PC-9 (cell line): ENCODE results near the gene HS6ST3. TPM values are rescaled to one million over a fixed set of nuclear protein-coding genes. Genes with fewer than 3 reads are reported as not detected.

ENCODE experiments used
- BruUV-seq: library from RNA; stranded (reverse); fragments of 400-500 nt; replicated peaks from 2 replicates; lab custom pipeline; 2021; lab: Mats Ljungman, UMichigan
- CTCF ChIA-PET: fragments of 300-600 bp; sonication (Branson Sonifier 250); formaldehyde crosslinking; loops from one replicate; lab custom pipeline; 2022; ENCODE audit warnings: antibody characterized with exemption; lab: Charles Lee
- POLR2A ChIA-PET: fragments of 300-600 bp; sonication (Branson Sonifier 250); formaldehyde crosslinking; loops from one replicate; lab custom pipeline; 2022; ENCODE audit warnings: antibody characterized with exemption; ENCODE audit not compliant: unreplicated experiment; lab: Charles Lee
- DNase-seq, 2 experiments: peaks; one replicate each; pipeline versions ENCODE4 v3.0.0 to v3.0.0-alpha.2; 2015 to 2022; ENCODE audit warnings: mixed read lengths in 1 of 2
- H2AFZ ChIP-seq: fragments of 200-600 bp; sonication (generic); 2 replicates; pipeline ENCODE4 v1.8.1; 2017; ENCODE audit warnings: antibody characterized with exemption
- H3F3A ChIP-seq: fragments of 200-600 bp; sonication (generic); 2 replicates; pipeline ENCODE4 v1.8.1; 2017; ENCODE audit warnings: antibody characterized with exemption, mild to moderate bottlenecking, low read depth; ENCODE audit not compliant: insufficient read depth
- H3K27ac ChIP-seq: fragments of 200-600 bp; sonication (generic); 2 replicates; pipeline ENCODE4 v1.6.1; 2016; ENCODE audit warnings: mixed run types
- H3K27me3 ChIP-seq: fragments of 200-600 bp; sonication (generic); 2 replicates; pipeline ENCODE4 v1.6.1; 2016; ENCODE audit warnings: low read depth, mixed run types; ENCODE audit not compliant: insufficient read depth
- H3K36me3 ChIP-seq: fragments of 200-600 bp; sonication (generic); 2 replicates; pipeline ENCODE4 v1.6.1; 2016; ENCODE audit warnings: low read depth, mixed run types
- H3K4me1 ChIP-seq: fragments of 200-600 bp; sonication (generic); replicated peaks from 2 replicates; pipeline ENCODE4 v1.6.1; 2016; ENCODE audit warnings: mixed run types; ENCODE audit not compliant: insufficient read depth
- H3K4me2 ChIP-seq: fragments of 200-600 bp; sonication (generic); 2 replicates; pipeline ENCODE4 v1.6.1; 2017; ENCODE audit warnings: mixed run types
- H3K4me3 ChIP-seq: fragments of 200-600 bp; sonication (generic); 2 replicates; pipeline ENCODE4 v1.6.1; 2016; ENCODE audit warnings: mixed run types
- H3K79me2 ChIP-seq: fragments of 200-600 bp; sonication (generic); 2 replicates; pipeline ENCODE4 v1.6.1; 2017; ENCODE audit warnings: low read depth, mixed run types
- H3K9me2 ChIP-seq: fragments of 200-600 bp; sonication (generic); 2 replicates; pipeline ENCODE4 v1.8.1; 2017; ENCODE audit warnings: mild to moderate bottlenecking; ENCODE audit not compliant: insufficient read depth
- H3K9me3 ChIP-seq: fragments of 200-600 bp; sonication (generic); 2 replicates; pipeline ENCODE4 v1.8.1; 2016; ENCODE audit warnings: low read depth; ENCODE audit not compliant: insufficient read depth
- H4K20me1 ChIP-seq: fragments of 200-600 bp; sonication (generic); 2 replicates; pipeline ENCODE4 v1.8.1; 2017; ENCODE audit not compliant: insufficient read depth
- CTCF ChIP-seq: fragments of 200-600 bp; sonication (generic); conservative IDR thresholded peaks from 2 replicates; pipeline ENCODE4 v1.6.1; 2017; ENCODE audit warnings: mixed run types, antibody characterized with exemption, mild to moderate bottlenecking, moderate library complexity
- EZH2 ChIP-seq: fragments of 200-600 bp; sonication (generic); IDR thresholded peaks from 2 replicates; pipeline ENCODE4 v1.8.0; 2017; ENCODE audit warnings: antibody characterized with exemption, low read depth
- intact Hi-C: fragments of 100-400 bp; cut with micrococcal nuclease; formaldehyde crosslinking; loops from one replicate; pipeline ENCODE4 v1.10.0; 2022; ENCODE audit not compliant: unreplicated experiment
- total RNA-seq: library from RNA; stranded (reverse); gene quantifications from 2 replicates; pipeline ENCODE4 v1.2.3, GENCODE V29; 2021

The HS6ST3 gene
- total RNA-seq, 1 experiment from 2014 or later: not detected

GRCh38 chr13:96314974-96315373 is 225.1 kb downstream of the HS6ST3 start:
- no peak overlapping the region for H3K4me3 ChIP-seq
- TF ChIP-seq EZH2 (no peak), CTCF (no peak)
- intact Hi-C loops: no loop called here
- CTCF ChIA-PET: no interaction called here
- no peaks in the 10 kb centered on the region for H3F3A ChIP-seq
- no peaks in the 10 kb centered on the region for H3K27me3 ChIP-seq
- POLR2A ChIA-PET: no interaction called here
- no peaks in the 10 kb centered on the region for H3K9me3 ChIP-seq
- BruUV-seq: no TSS peak
- no peaks in the 10 kb centered on the region for H3K36me3 ChIP-seq
- H3K9me2 ChIP-seq: no peaks in the 10 kb centered on the region; the same call in 1 of the 2 replicates
- no peaks in the 10 kb centered on the region for H3K4me1 ChIP-seq
- H3K27ac ChIP-seq: no peak overlapping the region
- DNase-seq: no peak
- no peak overlapping the region for H3K4me2 ChIP-seq
- no peaks in the 10 kb centered on the region for H4K20me1 ChIP-seq
- no peak overlapping the region for H2AFZ ChIP-seq
- H3K79me2 ChIP-seq: no peaks in the 10 kb centered on the region

- H3K36me3 ChIP-seq: no peaks in the 10 kb centered on the region
- H3F3A ChIP-seq: no peaks in the 10 kb centered on the region
- no peak overlapping the region for H2AFZ ChIP-seq
- H3K27me3 ChIP-seq: no peaks in the 10 kb centered on the region
- no peak overlapping the region for H3K4me2 ChIP-seq
- intact Hi-C loops: no loop called here
- H3K4me3 ChIP-seq: no peak overlapping the region
- DNase-seq: no peak
- TF ChIP-seq CTCF: no peak
- no peak for TF ChIP-seq EZH2
- H3K27ac ChIP-seq: no peak overlapping the region
- no peaks in the 10 kb centered on the region for H3K4me1 ChIP-seq
- H3K9me3 ChIP-seq: no peaks in the 10 kb centered on the region
- H3K9me2 ChIP-seq: no peaks in the 10 kb centered on the region
- no peaks in the 10 kb centered on the region for H4K20me1 ChIP-seq
- H3K79me2 ChIP-seq: no peaks in the 10 kb centered on the region
- ChIA-PET POLR2A (no interaction called here), CTCF (no interaction called here)
- BruUV-seq: no TSS peak
These were observed 248.1 kb downstream of the HS6ST3 start for GRCh38 chr13:96338030-96338429.

GRCh38 chr13:96342286-96342685 is 252.4 kb downstream of the HS6ST3 start:
- ChIA-PET POLR2A (no interaction called here), CTCF (no interaction called here)
- H3K4me2 ChIP-seq: no peak overlapping the region
- H3K9me2 ChIP-seq: no peaks in the 10 kb centered on the region
- no peaks in the 10 kb centered on the region for H3K4me1 ChIP-seq
- TF ChIP-seq EZH2: no peak
- TF ChIP-seq CTCF: no peak
- no peaks in the 10 kb centered on the region for H3K9me3 ChIP-seq
- H3K4me3 ChIP-seq: no peak overlapping the region
- H4K20me1 ChIP-seq: no peaks in the 10 kb centered on the region
- H3K36me3 ChIP-seq: no peaks in the 10 kb centered on the region
- H3K27me3 ChIP-seq: no peaks in the 10 kb centered on the region; the same call in 1 of the 2 replicates
- H2AFZ ChIP-seq: no peak overlapping the region
- DNase-seq: no peak
- BruUV-seq: no TSS peak
- intact Hi-C loops: no loop called here
- no peak overlapping the region for H3K27ac ChIP-seq
- no peaks in the 10 kb centered on the region for H3K79me2 ChIP-seq
- no peaks in the 10 kb centered on the region for H3F3A ChIP-seq
